ENCODE measurements around the gene ACSF3.

DNA sequence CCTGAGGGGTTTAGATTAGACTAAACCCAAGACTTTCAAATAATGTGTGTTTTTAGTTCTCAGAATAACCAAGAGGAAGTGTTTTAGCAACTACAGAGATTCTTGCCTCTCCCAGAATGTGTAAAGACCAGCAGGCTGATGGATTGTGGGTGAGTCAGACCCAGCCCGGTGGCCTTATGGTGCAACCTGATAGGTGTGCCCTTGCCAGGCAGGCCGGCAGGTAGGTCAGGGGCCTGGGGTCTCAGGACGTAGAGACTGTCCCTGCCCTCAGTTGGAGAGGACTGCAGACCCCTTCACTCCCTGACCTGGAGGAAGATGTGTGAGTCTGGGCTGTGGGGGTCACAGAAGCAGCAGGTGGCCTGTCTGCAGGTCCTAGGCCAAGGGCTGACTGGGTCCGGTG lies 47.2 kb upstream of the ACSF3 start:
- TF ChIP-seq, protein P1, sequence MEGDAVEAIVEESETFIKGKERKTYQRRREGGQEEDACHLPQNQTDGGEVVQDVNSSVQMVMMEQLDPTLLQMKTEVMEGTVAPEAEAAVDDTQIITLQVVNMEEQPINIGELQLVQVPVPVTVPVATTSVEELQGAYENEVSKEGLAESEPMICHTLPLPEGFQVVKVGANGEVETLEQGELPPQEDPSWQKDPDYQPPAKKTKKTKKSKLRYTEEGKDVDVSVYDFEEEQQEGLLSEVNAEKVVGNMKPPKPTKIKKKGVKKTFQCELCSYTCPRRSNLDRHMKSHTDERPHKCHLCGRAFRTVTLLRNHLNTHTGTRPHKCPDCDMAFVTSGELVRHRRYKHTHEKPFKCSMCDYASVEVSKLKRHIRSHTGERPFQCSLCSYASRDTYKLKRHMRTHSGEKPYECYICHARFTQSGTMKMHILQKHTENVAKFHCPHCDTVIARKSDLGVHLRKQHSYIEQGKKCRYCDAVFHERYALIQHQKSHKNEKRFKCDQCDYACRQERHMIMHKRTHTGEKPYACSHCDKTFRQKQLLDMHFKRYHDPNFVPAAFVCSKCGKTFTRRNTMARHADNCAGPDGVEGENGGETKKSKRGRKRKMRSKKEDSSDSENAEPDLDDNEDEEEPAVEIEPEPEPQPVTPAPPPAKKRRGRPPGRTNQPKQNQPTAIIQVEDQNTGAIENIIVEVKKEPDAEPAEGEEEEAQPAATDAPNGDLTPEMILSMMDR (conservative IDR thresholded peaks at IDR 0.05; ENCODE audit: low read depth, low read length) = no peak
- TF ChIP-seq POLR2A (IDR thresholded peaks at IDR 0.05; ENCODE audit: low read depth, low read length) = no peak
- TF ChIP-seq MAFK (IDR thresholded peaks at IDR 0.05; ENCODE audit: low read depth, low read length) = no peak
- TF ChIP-seq NFE2L2 (IDR thresholded peaks at IDR 0.05; ENCODE audit: low read depth, low read length) = no peak
